Endothelial cell of umbilical vein (primary cell): ENCODE data around the gene PPM1G. TPM values are rescaled to one million over a fixed set of nuclear protein-coding genes. Genes with fewer than 3 reads are reported as not detected.

Source experiments
- BruUV-seq: library from RNA; stranded (reverse); fragments of 400-500 nt; replicated peaks from 2 replicates; lab custom pipeline; 2021; lab: Mats Ljungman, UMichigan
- CTCF ChIA-PET: fragments of 300-600, 350-600 bp; sonication (Branson Sonifier 250); formaldehyde crosslinking; loops from one replicate; lab custom pipeline; 2021; ENCODE audit warnings: antibody characterized with exemption, inconsistent platforms; lab: Charles Lee
- POLR2A ChIA-PET: fragments of 300-600, 350-600 bp; sonication (Branson Sonifier 250); formaldehyde crosslinking; loops from one replicate; lab custom pipeline; 2021; ENCODE audit warnings: antibody characterized with exemption, inconsistent platforms; lab: Charles Lee
- DNase-seq: peaks from one replicate; pipeline ENCODE4 v3.0.0-alpha.2; 2011; ENCODE audit warnings: low read depth, low spot score
- FAIRE-seq: peaks from 2 replicates; lab custom pipeline; 2011; peaks lifted over from hg19 to GRCh38; lab: Jason Lieb, UNC
- H2AFZ ChIP-seq: 2 replicates; pipeline ENCODE4 v1.6.0; 2012; ENCODE audit warnings: low read depth, low read length, control low read depth, inconsistent platforms
- H3K27ac ChIP-seq: 2 replicates; pipeline ENCODE4 v1.5.1; 2011; ENCODE audit warnings: low read depth, mild to moderate bottlenecking, control low read depth, low read length, moderate library complexity; ENCODE audit not compliant: insufficient read depth
- H3K27me3 ChIP-seq, 2 experiments: 2 replicates each; pipeline versions ENCODE4 v1.6.0 to v1.6.1; 2011; ENCODE audit warnings: low read length in 2 of 2, mixed read lengths in 1 of 2; ENCODE audit not compliant: control insufficient read depth in 2 of 2, insufficient read depth in 2 of 2
- H3K36me3 ChIP-seq, 2 experiments: 2 replicates in 1 of 2; 3 replicates in 1 of 2; pipeline ENCODE4 v1.5.1; 2011; ENCODE audit warnings: low read length in 2 of 2, mild to moderate bottlenecking in 1 of 2, moderate library complexity in 1 of 2; ENCODE audit not compliant: control insufficient read depth in 2 of 2, insufficient read depth in 2 of 2; ENCODE audit errors: extremely low read depth in 1 of 2
- H3K4me1 ChIP-seq: 3 replicates; pipeline ENCODE4 v1.5.1; 2011; ENCODE audit warnings: mild to moderate bottlenecking, low read length; ENCODE audit not compliant: control insufficient read depth, insufficient read depth; ENCODE audit errors: extremely low read depth
- H3K4me2 ChIP-seq: 2 replicates; pipeline ENCODE4 v1.6.1; 2011; ENCODE audit warnings: low read length, control low read depth, mixed read lengths; ENCODE audit not compliant: insufficient read depth
- H3K4me3 ChIP-seq, 3 experiments: fragments of 200-600 bp in 1 of 3; sonication (generic), shearing (Covaris generic) in 1 of 3; replicated peaks in 1 of 3; 2 replicates each; pipeline ENCODE4 v1.5.1; 2011 to 2016; ENCODE audit warnings: control low read depth in 3 of 3, low read length in 3 of 3, mild to moderate bottlenecking in 2 of 3, inconsistent platforms in 1 of 3, low read depth in 1 of 3, moderate library complexity in 1 of 3; ENCODE audit not compliant: insufficient read depth in 1 of 3
- H3K79me2 ChIP-seq: 2 replicates; pipeline ENCODE4 v1.6.0; 2012; ENCODE audit warnings: low read length, inconsistent platforms; ENCODE audit not compliant: control insufficient read depth, insufficient read depth
- H3K9ac ChIP-seq: replicated peaks from 2 replicates; pipeline ENCODE3; 2011; ENCODE audit warnings: low read length, control low read depth; ENCODE audit not compliant: insufficient read depth; ENCODE audit errors: extremely low read depth
- H3K9me1 ChIP-seq: replicated peaks from 3 replicates; pipeline ENCODE4 v1.6.0; 2011; ENCODE audit warnings: mild to moderate bottlenecking, low read length; ENCODE audit not compliant: control insufficient read depth, insufficient read depth; ENCODE audit errors: extremely low read depth
- H3K9me3 ChIP-seq: replicated peaks from 2 replicates; pipeline ENCODE4 v1.5.1; 2012; ENCODE audit warnings: low read length, inconsistent platforms; ENCODE audit not compliant: control insufficient read depth, insufficient read depth
- H4K20me1 ChIP-seq: replicated peaks from 2 replicates; pipeline ENCODE3; 2011; ENCODE audit warnings: mild to moderate bottlenecking, low read length; ENCODE audit not compliant: control insufficient read depth, insufficient read depth; ENCODE audit errors: extremely low read depth
- EZH2 ChIP-seq: IDR thresholded peaks from 2 replicates; pipeline ENCODE4 v1.6.1; 2012; ENCODE audit warnings: borderline replicate concordance, low read depth, mild to moderate bottlenecking, moderate library complexity, low read length, inconsistent platforms; ENCODE audit not compliant: severe bottlenecking
- FOS ChIP-seq: IDR thresholded peaks from 2 replicates; pipeline ENCODE4 v1.6.1; 2011; ENCODE audit warnings: mild to moderate bottlenecking, low read length, moderate library complexity, borderline replicate concordance; ENCODE audit not compliant: insufficient read depth
- GATA2 ChIP-seq: IDR thresholded peaks from 2 replicates; pipeline ENCODE4 v1.7.0; 2011; ENCODE audit warnings: low read depth, mild to moderate bottlenecking, moderate library complexity, mixed read lengths, low read length; ENCODE audit not compliant: insufficient read length, insufficient read depth
- JUN ChIP-seq: IDR thresholded peaks from 2 replicates; pipeline ENCODE4 v1.6.1; 2011; ENCODE audit warnings: borderline replicate concordance, low read depth; ENCODE audit not compliant: insufficient read length, insufficient read depth
- MYC ChIP-seq: IDR thresholded peaks from one replicate; pipeline ENCODE4 v1.6.1; 2011; ENCODE audit warnings: mild to moderate bottlenecking, low read depth, low read length
- POLR2A ChIP-seq: IDR thresholded peaks from 2 replicates; pipeline ENCODE4 v1.6.1; 2012; ENCODE audit warnings: low read depth, mild to moderate bottlenecking, control low read depth, low read length
- POLR2AphosphoS5 ChIP-seq: IDR thresholded peaks from 2 replicates; pipeline ENCODE4 v1.6.1; 2012; ENCODE audit warnings: low read depth, mild to moderate bottlenecking, control low read depth, low read length, moderate library complexity; ENCODE audit not compliant: insufficient read depth
- dilution Hi-C: fragments of 300-500 bp; cut with MboI; formaldehyde crosslinking; loops from one replicate; pipeline ENCODE4 v1.15.0; 2019; ENCODE audit warnings: low sequenced_read_pairs; ENCODE audit not compliant: extremely low pct_ligation_motif_present
- intact Hi-C: fragments of 100-400 bp; cut with micrococcal nuclease; formaldehyde crosslinking; loops from one replicate; pipeline ENCODE4 v1.10.0; 2022
- polyA plus RNA-seq, 4 experiments: library from polyadenylated mRNA; depleted of rRNA in 3 of 4; stranded (reverse) in 3 of 4; unstranded in 1 of 4; fragments of >200 nt; gene quantifications; 2 replicates each; pipeline versions ENCODE4 v1.2.1 to v1.2.3, GENCODE V29; 2011 to 2012; ENCODE audit warnings: missing spikeins in 1 of 4
- total RNA-seq: library from RNA; stranded (reverse); gene quantifications from 2 replicates; pipeline ENCODE4 v1.2.3, GENCODE V29; 2021
- TF ChIP-seq, protein P1 (sequence below): IDR thresholded peaks from 2 replicates; pipeline ENCODE4 v1.6.1; 2011; ENCODE audit not compliant: insufficient read depth, insufficient read length
- TF ChIP-seq, protein P2 (sequence below), 2 donors: IDR thresholded peaks; 1 replicate in 1 of 2; 2 replicates in 1 of 2; pipeline ENCODE4 v1.5.1; 2011; ENCODE audit warnings: low read length in 2 of 2, mild to moderate bottlenecking in 2 of 2, moderate library complexity in 2 of 2, control low read depth in 1 of 2, inconsistent platforms in 1 of 2, low read depth in 1 of 2; ENCODE audit not compliant: insufficient read depth in 1 of 2; ENCODE audit errors: extremely low read depth in 1 of 2

PPM1G gene
- total and polyA plus RNA-seq, 2 donors (not counting 3 experiments of a cell fraction or from before 2014, with no cell fraction given) = 48.1 to 135 TPM

DNA sequence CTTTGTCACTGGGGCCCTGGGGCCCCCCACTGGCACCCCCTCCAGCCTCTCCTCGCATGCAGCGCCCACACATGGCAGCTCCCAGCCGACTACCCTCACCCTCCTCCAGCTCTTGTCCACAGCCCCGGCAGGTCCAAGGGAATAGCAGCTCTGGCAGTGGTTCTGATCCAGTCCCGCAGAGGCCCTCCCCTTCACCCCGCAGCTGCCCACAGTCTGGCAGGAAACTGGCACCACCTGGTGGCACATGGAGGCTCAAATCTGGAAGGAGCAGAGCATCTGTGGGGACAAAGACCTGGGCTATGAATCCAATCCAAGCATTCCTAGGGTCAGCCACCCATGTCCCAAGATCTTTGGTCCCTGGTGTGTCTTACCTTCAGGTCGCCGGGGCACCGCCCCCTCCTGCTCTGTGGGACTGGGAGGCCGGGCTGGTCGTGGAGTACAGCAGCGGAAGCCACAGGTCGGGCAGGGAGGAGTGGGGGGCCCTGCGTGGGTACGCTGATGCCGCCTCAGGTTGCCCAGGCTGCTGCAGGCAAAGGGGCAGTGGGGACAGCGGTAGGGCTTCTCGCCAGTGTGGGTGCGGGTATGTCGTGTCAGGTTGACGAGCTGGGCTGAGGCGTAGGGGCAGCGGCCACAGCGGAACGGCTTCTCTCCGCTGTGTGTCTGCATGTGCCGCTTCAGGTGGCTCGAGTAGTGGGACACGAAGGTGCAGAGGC, 31.1 kb downstream of the PPM1G start:
- TF ChIP-seq, protein P1, sequence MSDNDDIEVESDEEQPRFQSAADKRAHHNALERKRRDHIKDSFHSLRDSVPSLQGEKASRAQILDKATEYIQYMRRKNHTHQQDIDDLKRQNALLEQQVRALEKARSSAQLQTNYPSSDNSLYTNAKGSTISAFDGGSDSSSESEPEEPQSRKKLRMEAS = no peak
- no peak for TF ChIP-seq EZH2
- peak; percentile 54 for TF ChIP-seq POLR2AphosphoS5
- TF ChIP-seq JUN = no peak
- TF ChIP-seq POLR2A = peak; percentile 60
- TF ChIP-seq, protein P2, sequence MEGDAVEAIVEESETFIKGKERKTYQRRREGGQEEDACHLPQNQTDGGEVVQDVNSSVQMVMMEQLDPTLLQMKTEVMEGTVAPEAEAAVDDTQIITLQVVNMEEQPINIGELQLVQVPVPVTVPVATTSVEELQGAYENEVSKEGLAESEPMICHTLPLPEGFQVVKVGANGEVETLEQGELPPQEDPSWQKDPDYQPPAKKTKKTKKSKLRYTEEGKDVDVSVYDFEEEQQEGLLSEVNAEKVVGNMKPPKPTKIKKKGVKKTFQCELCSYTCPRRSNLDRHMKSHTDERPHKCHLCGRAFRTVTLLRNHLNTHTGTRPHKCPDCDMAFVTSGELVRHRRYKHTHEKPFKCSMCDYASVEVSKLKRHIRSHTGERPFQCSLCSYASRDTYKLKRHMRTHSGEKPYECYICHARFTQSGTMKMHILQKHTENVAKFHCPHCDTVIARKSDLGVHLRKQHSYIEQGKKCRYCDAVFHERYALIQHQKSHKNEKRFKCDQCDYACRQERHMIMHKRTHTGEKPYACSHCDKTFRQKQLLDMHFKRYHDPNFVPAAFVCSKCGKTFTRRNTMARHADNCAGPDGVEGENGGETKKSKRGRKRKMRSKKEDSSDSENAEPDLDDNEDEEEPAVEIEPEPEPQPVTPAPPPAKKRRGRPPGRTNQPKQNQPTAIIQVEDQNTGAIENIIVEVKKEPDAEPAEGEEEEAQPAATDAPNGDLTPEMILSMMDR (IDR thresholded peaks at IDR 0.05; ENCODE audit: extremely low read depth in 1 of 2, insufficient read depth in 1 of 2, low read depth in 1 of 2, low read length in 2 of 2) = peak in 1 of 2 donors; percentile 10
- no peak for TF ChIP-seq MYC
- no peak for TF ChIP-seq FOS
- no peak for TF ChIP-seq GATA2
- no peaks in the 10 kb centered on the region for H4K20me1 ChIP-seq
- no peak overlapping the region for H3K9ac ChIP-seq
- H3K36me3 ChIP-seq = peaks cover 24 to 54% of the 10 kb centered on the region in 2 experiments
- intact Hi-C loops = no loop called here
- H3K4me2 ChIP-seq = no peak overlapping the region
- DNase-seq (no peak), FAIRE-seq (no peak)
- ChIA-PET CTCF (no interaction called here), POLR2A (no interaction called here)
- no peak overlapping the region for H2AFZ ChIP-seq
- H3K4me3 ChIP-seq = no peak overlapping the region
- H3K27me3 ChIP-seq = no peaks in the 10 kb centered on the region
- peaks cover 21% of the 10 kb centered on the region for H3K79me2 ChIP-seq
- BruUV-seq = no TSS peak
- no peaks in the 10 kb centered on the region for H3K9me3 ChIP-seq
- dilution Hi-C loops = no loop called here
- no peaks in the 10 kb centered on the region for H3K9me1 ChIP-seq
- no peak overlapping the region for H3K27ac ChIP-seq
- H3K4me1 ChIP-seq = peaks cover 17% of the 10 kb centered on the region
